Natural killer cell treated with Interleukin-12 subunit alpha and Interleukin-12 subunit beta and Interleukin-15 and Interleukin-18, amount 100 ng/mL, for 72 hours (primary cell): ENCODE results near the gene IGSF23. TPM values are rescaled to one million over a fixed set of nuclear protein-coding genes. Genes with fewer than 3 reads are reported as not detected.
A peak's percentile ranks its signal among the peaks of the same experiment; 100 is the strongest.

Source experiments
- ATAC-seq, 2 donors: fragments of 150-1000 bp; cut with Tn5 transposase in 1 of 2; sonication (Bioruptor Pico), chemical (Tn5 transposase) in 1 of 2; 2 replicates each; pipeline ENCODE4 v1.10.0; 2021
- DNase-seq: peaks from one replicate; pipeline ENCODE4 v3.0.0; 2022; ENCODE audit warnings: low spot score
- H3K27ac Mint-ChIP-seq, 2 donors: 1 replicate in 1 of 2; 2 replicates in 1 of 2; pipeline ENCODE4 v1.8.0; 2022; ENCODE audit warnings: mixed read lengths in 2 of 2, mild to moderate bottlenecking in 1 of 2, moderate library complexity in 1 of 2
- H3K27me3 Mint-ChIP-seq, 2 donors: 1 replicate in 1 of 2; 2 replicates in 1 of 2; pipeline ENCODE4 v1.8.0; 2022; ENCODE audit warnings: mixed read lengths in 2 of 2
- H3K36me3 Mint-ChIP-seq: one replicate; pipeline ENCODE4 v1.8.0; 2022; ENCODE audit warnings: mixed read lengths
- H3K4me1 Mint-ChIP-seq, 2 donors: 1 replicate in 1 of 2; 2 replicates in 1 of 2; pipeline ENCODE4 v1.8.0; 2022; ENCODE audit warnings: low read depth in 2 of 2, mixed read lengths in 2 of 2, mild to moderate bottlenecking in 1 of 2
- H3K4me3 Mint-ChIP-seq: one replicate; pipeline ENCODE4 v1.8.0; 2022; ENCODE audit warnings: mixed read lengths
- H3K9me3 Mint-ChIP-seq: 2 replicates; pipeline ENCODE4 v1.8.0; 2022; ENCODE audit warnings: mixed read lengths
- total RNA-seq, 2 donors: library from RNA; stranded (reverse); gene quantifications; one replicate each; pipeline ENCODE4 v1.2.3, GENCODE V29; 2022

IGSF23 gene
- total RNA-seq, 2 donors from 2014 or later: not detected

GRCh38 chr19:44645407-44646048 lies 32.2 kb downstream of the IGSF23 start:
- no peak overlapping the region for H3K27ac Mint-ChIP-seq
- peaks cover 0 to 4% of the 10 kb centered on the region in 2 donors for H3K4me1 Mint-ChIP-seq
- ATAC-seq (no peak), DNase-seq (no peak)
- H3K9me3 Mint-ChIP-seq: no peaks in the 10 kb centered on the region
- H3K4me3 Mint-ChIP-seq: no peak overlapping the region
- H3K36me3 Mint-ChIP-seq: no peaks in the 10 kb centered on the region
- H3K27me3 Mint-ChIP-seq: peaks cover 0 to 5% of the 10 kb centered on the region in 2 donors

GRCh38 chr19:44646049-44646416 lies 32.7 kb downstream of the IGSF23 start:
- ATAC-seq: no peak

GRCh38 chr19:44647144-44647543 lies 33.8 kb downstream of the IGSF23 start:
- Mint-ChIP-seq H3K4me3 (no peak overlapping the region), H3K9me3 (no peaks in the 10 kb centered on the region), H3K27ac (no peak overlapping the region), H3K36me3 (no peaks in the 10 kb centered on the region), H3K27me3 (peaks cover 0 to 3% of the 10 kb centered on the region in 2 donors), H3K4me1 (peaks cover 0 to 4% of the 10 kb centered on the region in 2 donors)
- ATAC-seq (no peak), DNase-seq (no peak)

More at GRCh38 chr19:44646049-44646416, 32.7 kb downstream of the IGSF23 start:
- Mint-ChIP-seq H3K36me3 (no peaks in the 10 kb centered on the region), H3K27me3 (peaks cover 0 to 3% of the 10 kb centered on the region in 2 donors), H3K4me1 (peaks cover 0 to 4% of the 10 kb centered on the region in 2 donors), H3K4me3 (no peak overlapping the region), H3K27ac (no peak overlapping the region), H3K9me3 (no peaks in the 10 kb centered on the region)
- DNase-seq: no peak

- H3K4me3 Mint-ChIP-seq: no peak overlapping the region
- no peak overlapping the region for H3K27ac Mint-ChIP-seq
- ATAC-seq: no peak
- H3K4me1 Mint-ChIP-seq: peaks cover 0 to 4% of the 10 kb centered on the region in 2 donors
- H3K9me3 Mint-ChIP-seq: no peaks in the 10 kb centered on the region
- H3K27me3 Mint-ChIP-seq: no peaks in the 10 kb centered on the region
- no peak for DNase-seq
- H3K36me3 Mint-ChIP-seq: no peaks in the 10 kb centered on the region
Observed at GRCh38 chr19:44648631-44649251, 35.4 kb downstream of the IGSF23 start.

- H3K27ac Mint-ChIP-seq: peak overlapping the region in 1 of 2 donors; percentile 8
- no peak for ATAC-seq
- no peaks in the 10 kb centered on the region for H3K36me3 Mint-ChIP-seq
- no peaks in the 10 kb centered on the region for H3K9me3 Mint-ChIP-seq
- no peak for DNase-seq
- H3K4me1 Mint-ChIP-seq: peaks cover 4% of the 10 kb centered on the region in 2 donors
- no peaks in the 10 kb centered on the region for H3K27me3 Mint-ChIP-seq
- H3K4me3 Mint-ChIP-seq: no peak overlapping the region
Observed at GRCh38 chr19:44649578-44650145, 36.3 kb downstream of the IGSF23 start.

- no peaks in the 10 kb centered on the region for H3K27me3 Mint-ChIP-seq
- no peak for DNase-seq
- no peak for ATAC-seq
- no peaks in the 10 kb centered on the region for H3K9me3 Mint-ChIP-seq
- no peak overlapping the region for H3K27ac Mint-ChIP-seq
- H3K36me3 Mint-ChIP-seq: no peaks in the 10 kb centered on the region
- no peak overlapping the region for H3K4me3 Mint-ChIP-seq
- peaks cover 6 to 11% of the 10 kb centered on the region in 2 donors for H3K4me1 Mint-ChIP-seq
Observed at GRCh38 chr19:44653343-44653742, 40.0 kb downstream of the IGSF23 start.

GRCh38 chr19:44653977-44654774 lies 40.8 kb downstream of the IGSF23 start:
- Mint-ChIP-seq H3K4me3 (no peak overlapping the region), H3K27me3 (no peaks in the 10 kb centered on the region)

GRCh38 chr19:44657211-44657921 lies 44.0 kb downstream of the IGSF23 start:
- H3K27me3 Mint-ChIP-seq: no peaks in the 10 kb centered on the region
- H3K9me3 Mint-ChIP-seq: no peaks in the 10 kb centered on the region
- H3K36me3 Mint-ChIP-seq: no peaks in the 10 kb centered on the region
- DNase-seq (peak; percentile 70), ATAC-seq (peak; percentile 64 to 76)
- H3K4me3 Mint-ChIP-seq: no peak overlapping the region
- H3K27ac Mint-ChIP-seq: no peak overlapping the region
- peaks cover 6 to 11% of the 10 kb centered on the region in 2 donors for H3K4me1 Mint-ChIP-seq

More at GRCh38 chr19:44653977-44654774, 40.8 kb downstream of the IGSF23 start:
- H3K4me1 Mint-ChIP-seq: peaks cover 6 to 11% of the 10 kb centered on the region in 2 donors
- no peaks in the 10 kb centered on the region for H3K9me3 Mint-ChIP-seq
- no peak overlapping the region for H3K27ac Mint-ChIP-seq
- H3K36me3 Mint-ChIP-seq: no peaks in the 10 kb centered on the region
- DNase-seq: no peak
- ATAC-seq: peak; percentile 76 to 83

GRCh38 chr19:44658069-44658733 lies 44.8 kb downstream of the IGSF23 start:
- Mint-ChIP-seq H3K27ac (no peak overlapping the region), H3K4me1 (peaks cover 6 to 11% of the 10 kb centered on the region in 2 donors), H3K4me3 (no peak overlapping the region), H3K36me3 (no peaks in the 10 kb centered on the region), H3K27me3 (no peaks in the 10 kb centered on the region), H3K9me3 (no peaks in the 10 kb centered on the region)
- DNase-seq (no peak), ATAC-seq (no peak)

GRCh38 chr19:44660081-44660480 lies 46.7 kb downstream of the IGSF23 start:
- Mint-ChIP-seq H3K4me1 (peaks cover 6 to 7% of the 10 kb centered on the region in 2 donors), H3K27me3 (no peaks in the 10 kb centered on the region), H3K36me3 (no peaks in the 10 kb centered on the region), H3K9me3 (no peaks in the 10 kb centered on the region), H3K27ac (no peak overlapping the region), H3K4me3 (no peak overlapping the region)
- no peak for ATAC-seq
- no peak for DNase-seq

GRCh38 chr19:44661205-44661604 lies 47.8 kb downstream of the IGSF23 start:
- H3K27ac Mint-ChIP-seq: no peak overlapping the region
- DNase-seq (no peak), ATAC-seq (no peak)
- no peaks in the 10 kb centered on the region for H3K27me3 Mint-ChIP-seq
- H3K4me3 Mint-ChIP-seq: no peak overlapping the region
- no peaks in the 10 kb centered on the region for H3K36me3 Mint-ChIP-seq
- H3K4me1 Mint-ChIP-seq: peaks cover 6 to 7% of the 10 kb centered on the region in 2 donors
- H3K9me3 Mint-ChIP-seq: no peaks in the 10 kb centered on the region

GRCh38 chr19:44661904-44662303 lies 48.5 kb downstream of the IGSF23 start:
- ATAC-seq (no peak), DNase-seq (no peak)
- no peaks in the 10 kb centered on the region for H3K36me3 Mint-ChIP-seq
- peaks cover 5 to 6% of the 10 kb centered on the region in 2 donors for H3K4me1 Mint-ChIP-seq
- no peak overlapping the region for H3K4me3 Mint-ChIP-seq
- no peak overlapping the region for H3K27ac Mint-ChIP-seq
- H3K27me3 Mint-ChIP-seq: no peaks in the 10 kb centered on the region
- H3K9me3 Mint-ChIP-seq: no peaks in the 10 kb centered on the region
